OCI-LY1 (cell line): ENCODE data around the gene AP3S2.

Experiments used
- H2AFZ ChIP-seq: fragments of 200-600 bp; sonication (generic), shearing (Covaris generic); 2 replicates; pipeline ENCODE4 v1.6.0; 2014; ENCODE audit warnings: antibody characterized with exemption, mild to moderate bottlenecking, low read length
- H3F3A ChIP-seq: fragments of 200-600 bp; sonication (generic), shearing (Covaris generic); 2 replicates; pipeline ENCODE4 v1.6.0; 2014; ENCODE audit warnings: mild to moderate bottlenecking, antibody characterized with exemption, low read length, moderate library complexity; ENCODE audit not compliant: insufficient read depth
- H3K27ac ChIP-seq: fragments of 200-600 bp; sonication (generic); 2 replicates; pipeline ENCODE4 v1.5.1; 2014; ENCODE audit warnings: low read length, mixed run types, mild to moderate bottlenecking, low read depth; ENCODE audit not compliant: poor library complexity, severe bottlenecking
- H3K27me3 ChIP-seq: fragments of 200-600 bp; sonication (generic); 2 replicates; pipeline ENCODE4 v1.6.0; 2014; ENCODE audit warnings: antibody characterized with exemption, mild to moderate bottlenecking, low read length, moderate library complexity; ENCODE audit not compliant: insufficient read depth
- H3K36me3 ChIP-seq: fragments of 200-600 bp; sonication (generic); 2 replicates; pipeline ENCODE4 v1.6.1; 2014; ENCODE audit warnings: mild to moderate bottlenecking, antibody characterized with exemption, low read length, moderate library complexity, mixed read lengths; ENCODE audit not compliant: insufficient read depth
- H3K4me1 ChIP-seq: fragments of 200-600 bp; sonication (generic); 2 replicates; pipeline ENCODE4 v1.5.1; 2014; ENCODE audit warnings: mild to moderate bottlenecking, low read length, moderate library complexity; ENCODE audit not compliant: insufficient read depth, severe bottlenecking
- H3K4me2 ChIP-seq: fragments of 200-600 bp; sonication (generic), shearing (Covaris generic); 2 replicates; pipeline ENCODE4 v1.6.1; 2014; ENCODE audit warnings: low read length
- H3K4me3 ChIP-seq: fragments of 200-600 bp; sonication (generic); 2 replicates; pipeline ENCODE4 v1.5.1; 2014; ENCODE audit warnings: low read length, low read depth, mild to moderate bottlenecking, mixed read lengths; ENCODE audit not compliant: poor library complexity, severe bottlenecking
- H3K79me2 ChIP-seq: fragments of 200-600 bp; shearing (Covaris generic); 2 replicates; pipeline ENCODE4 v1.6.1; 2016; ENCODE audit warnings: mixed run types, low read length, mixed read lengths; ENCODE audit not compliant: insufficient read depth
- H3K9ac ChIP-seq: fragments of 200-600 bp; sonication (generic), shearing (Covaris generic); 2 replicates; pipeline ENCODE4 v1.6.1; 2014; ENCODE audit warnings: mild to moderate bottlenecking, low read length, mixed read lengths
- H3K9me2 ChIP-seq: fragments of 200-600 bp; sonication (generic), shearing (Covaris generic); 2 replicates; pipeline ENCODE4 v1.6.1; 2014; ENCODE audit warnings: low read depth, mild to moderate bottlenecking, low read length, mixed read lengths
- H3K9me3 ChIP-seq: fragments of 200-600 bp; shearing (Covaris generic); 2 replicates; pipeline ENCODE4 v1.6.1; 2014; ENCODE audit warnings: low read length, mixed read lengths
- H4K20me1 ChIP-seq: fragments of 200-600 bp; sonication (generic), shearing (Covaris generic); 2 replicates; pipeline ENCODE4 v1.6.0; 2016; ENCODE audit warnings: mild to moderate bottlenecking, low read length; ENCODE audit not compliant: insufficient read depth
- CTCF ChIP-seq: fragments of 200-600 bp; sonication (generic), shearing (Covaris generic); IDR thresholded peaks from 2 replicates; pipeline ENCODE4 v1.5.1; 2017; ENCODE audit warnings: mild to moderate bottlenecking, antibody characterized with exemption, low read length, moderate library complexity, mixed read lengths
- EZH2 ChIP-seq: fragments of 200-600 bp; sonication (generic), shearing (Covaris generic); IDR thresholded peaks from 2 replicates; pipeline ENCODE4 v1.8.0; 2017; ENCODE audit warnings: borderline replicate concordance, mixed run types, mild to moderate bottlenecking, antibody characterized with exemption, low read length, moderate library complexity, mixed read lengths

Gene AP3S2

GRCh38 chr15:89912145-89912673, 18.4 kb upstream of the AP3S2 start:
- Histone ChIP-seq H3K4me1 (no peaks in the 10 kb centered on the region), H3K4me3 (no peak overlapping the region), H4K20me1 (no peaks in the 10 kb centered on the region), H3K27me3 (no peaks in the 10 kb centered on the region), H3K27ac (no peak overlapping the region), H3F3A (no peaks in the 10 kb centered on the region), H3K9me2 (no peaks in the 10 kb centered on the region), H3K36me3 (no peaks in the 10 kb centered on the region), H3K9me3 (no peaks in the 10 kb centered on the region), H3K4me2 (no peak overlapping the region), H3K79me2 (no peaks in the 10 kb centered on the region), H3K9ac (no peak overlapping the region), H2AFZ (no peak overlapping the region)
- TF ChIP-seq EZH2 (no peak), CTCF (no peak)

- no peaks in the 10 kb centered on the region for H4K20me1 ChIP-seq
- H3F3A ChIP-seq: no peaks in the 10 kb centered on the region
- H3K36me3 ChIP-seq: no peaks in the 10 kb centered on the region
- peaks cover 6% of the 10 kb centered on the region; the same call in 1 of the 2 replicates for H3K27me3 ChIP-seq
- H3K9ac ChIP-seq: no peak overlapping the region
- H3K4me1 ChIP-seq: no peaks in the 10 kb centered on the region
- no peaks in the 10 kb centered on the region for H3K9me2 ChIP-seq
- no peak overlapping the region for H3K4me2 ChIP-seq
- H2AFZ ChIP-seq: no peak overlapping the region
- no peak overlapping the region for H3K4me3 ChIP-seq
- H3K27ac ChIP-seq: no peak overlapping the region
- H3K79me2 ChIP-seq: no peaks in the 10 kb centered on the region
- TF ChIP-seq EZH2 (no peak), CTCF (no peak)
- no peaks in the 10 kb centered on the region for H3K9me3 ChIP-seq
These were observed 17.3 kb upstream of the AP3S2 start for GRCh38 chr15:89910891-89911626.

GRCh38 chr15:89909611-89910010, 15.8 kb upstream of the AP3S2 start:
- TF ChIP-seq CTCF (no peak), EZH2 (no peak)
- Histone ChIP-seq H3K9me2 (no peaks in the 10 kb centered on the region), H3K9me3 (no peaks in the 10 kb centered on the region), H3K4me1 (no peaks in the 10 kb centered on the region), H3K4me2 (no peak overlapping the region), H3K4me3 (no peak overlapping the region), H3K36me3 (no peaks in the 10 kb centered on the region), H4K20me1 (no peaks in the 10 kb centered on the region), H3K9ac (no peak overlapping the region), H3K27ac (no peak overlapping the region), H2AFZ (no peak overlapping the region), H3K79me2 (no peaks in the 10 kb centered on the region), H3F3A (no peaks in the 10 kb centered on the region), H3K27me3 (peaks cover 11% of the 10 kb centered on the region; the same call in 1 of the 2 replicates)
